K562 (cell line): ENCODE data around the gene DDR1. TPM values are rescaled to one million over a fixed set of nuclear protein-coding genes. Genes with fewer than 3 reads are reported as not detected.

Experiments
- ARID3B ChIP-seq: fragments of 250-450 bp; sonication (Bioruptor Pico); IDR thresholded peaks from 2 replicates; pipeline ENCODE4 v1.4.0; 2020; ENCODE audit warnings: borderline replicate concordance
- BRD9 ChIP-seq: fragments of 450-650 bp; IDR thresholded peaks from 2 replicates; pipeline ENCODE4 v1.6.1; 2018; ENCODE audit warnings: low read depth; ENCODE audit not compliant: partially characterized antibody
- CCAR2 ChIP-seq: fragments of 200-400 bp; formaldehyde crosslinking; IDR thresholded peaks from 2 replicates; pipeline ENCODE4 v1.6.1; 2017; ENCODE audit warnings: mild to moderate bottlenecking, low read depth, low read length
- DEAF1 ChIP-seq: fragments of 450-650 bp; formaldehyde crosslinking; IDR thresholded peaks from 2 replicates; pipeline ENCODE4 v1.4.0; 2020; ENCODE audit warnings: mild to moderate bottlenecking, moderate library complexity
- FOXJ3 ChIP-seq: sonication (generic); formaldehyde crosslinking; IDR thresholded peaks from 2 replicates; pipeline ENCODE4 v1.4.0; 2020; ENCODE audit warnings: mild to moderate bottlenecking, missing genetic modification reagents
- HDAC6 ChIP-seq: IDR thresholded peaks from 2 replicates; pipeline ENCODE4 v1.6.1; 2012; ENCODE audit warnings: low read depth, mild to moderate bottlenecking, control low read depth, inconsistent platforms, low read length, moderate library complexity
- JUNB ChIP-seq: fragments of 450-650 bp; formaldehyde crosslinking; conservative IDR thresholded peaks from 2 replicates; pipeline ENCODE4 v1.4.0; 2020; ENCODE audit warnings: mild to moderate bottlenecking
- MEIS2 ChIP-seq: fragments of 450-650 bp; IDR thresholded peaks from 2 replicates; pipeline ENCODE4 v1.6.1; 2014; ENCODE audit warnings: mild to moderate bottlenecking; ENCODE audit not compliant: partially characterized antibody
- MLX ChIP-seq, 2 experiments: fragments of 450-650 bp in 1 of 2; sonication (generic) in 1 of 2; formaldehyde crosslinking; conservative IDR thresholded peaks; 2 replicates each; pipeline versions ENCODE4 v1.4.0 to v1.8.1; 2020 to 2022; ENCODE audit warnings: mild to moderate bottlenecking in 1 of 2, missing genetic modification reagents in 1 of 2
- MYC ChIP-seq, 2 experiments: fragments of 250-450 bp in 1 of 2; sonication (Bioruptor Pico) in 1 of 2; IDR thresholded peaks; 2 replicates each; pipeline versions ENCODE4 v1.5.1 to v1.6.1; 2012 to 2021; ENCODE audit warnings: low read depth in 2 of 2, borderline replicate concordance in 1 of 2, improper control_type of control experiment in 1 of 2, low read length in 1 of 2, mild to moderate bottlenecking in 1 of 2, moderate library complexity in 1 of 2
- PHB2 ChIP-seq: fragments of 450-650 bp; IDR thresholded peaks from 2 replicates; pipeline ENCODE4 v1.6.1; 2017; ENCODE audit warnings: low read depth
- POLR3A ChIP-seq: IDR thresholded peaks from 2 replicates; pipeline ENCODE4 v1.6.1; 2011; ENCODE audit warnings: borderline replicate concordance, mild to moderate bottlenecking, moderate library complexity; ENCODE audit not compliant: insufficient read length, insufficient read depth; ENCODE audit errors: extremely low read depth
- RBBP5 ChIP-seq: fragments of 200-600 bp; sonication (generic); IDR thresholded peaks from 2 replicates; pipeline ENCODE4 v1.6.1; 2012; ENCODE audit warnings: borderline replicate concordance, mild to moderate bottlenecking, low read length, control low read depth, inconsistent platforms; ENCODE audit not compliant: insufficient read depth, poor library complexity, severe bottlenecking
- TCF7L2 ChIP-seq: fragments of 150-350 bp; IDR thresholded peaks from 2 replicates; pipeline ENCODE4 v1.6.1; 2016; ENCODE audit warnings: low read depth, mild to moderate bottlenecking, low read length, moderate library complexity
- ZC3H11A ChIP-seq: IDR thresholded peaks from 2 replicates; pipeline ENCODE4 v1.6.1; 2012; ENCODE audit warnings: low read depth, low read length, improper control_type of control experiment
- ZC3H8 ChIP-seq: fragments of 450-650 bp; IDR thresholded peaks from 2 replicates; pipeline ENCODE4 v1.6.1; 2017
- ZNF354B ChIP-seq: fragments of 250-450 bp; sonication (Bioruptor Pico); IDR thresholded peaks from 2 replicates; pipeline ENCODE4 v1.4.0; 2020
- ZSCAN32 ChIP-seq: fragments of 450-650 bp; formaldehyde crosslinking; IDR thresholded peaks from 2 replicates; pipeline ENCODE4 v1.4.0; 2020; ENCODE audit warnings: mild to moderate bottlenecking, moderate library complexity
- polyA plus RNA-seq, 8 experiments: library from polyadenylated mRNA; depleted of rRNA in 4 of 8; stranded (reverse) in 5 of 8; unstranded in 3 of 8; fragments of >200 nt; fragmentation: Nextera tagmentation in 2 of 8; fragmentation: Illumina TruSeq in 1 of 8; extraction: Ambion mirVana in 2 of 8; extraction: Trizol in 1 of 8; gene quantifications; 2 replicates each; pipeline versions ENCODE4 v1.2.1 to v1.2.3, GENCODE V29; 2011 to 2014; ENCODE audit warnings: inconsistent platforms in 1 of 8, missing spikeins in 1 of 8
- total RNA-seq, 7 experiments: library from RNA; depleted of rRNA in 6 of 7; stranded (reverse); fragments of >200 nt in 6 of 7; fragmentation: Illumina TruSeq in 2 of 7; extraction: Trizol in 2 of 7; gene quantifications; 2 replicates each; pipeline versions ENCODE4 v1.2.1 to v1.2.3, GENCODE V29; 2011 to 2021; ENCODE audit warnings: low replicate concordance in 1 of 7
- TF ChIP-seq, protein P1 (sequence below), 2 experiments: IDR thresholded peaks; 2 replicates each; pipeline ENCODE4 v1.6.1; 2012; ENCODE audit warnings: improper control_type of control experiment in 2 of 2, low read depth in 2 of 2, low read length in 2 of 2, borderline replicate concordance in 1 of 2

The DDR1 gene
- total and polyA plus RNA-seq, 9 of the 15 experiments (the other 6 are each of a cell fraction or from before 2014, with no cell fraction given): 1.4 to 44.6 (median 12.2) TPM

DNA sequence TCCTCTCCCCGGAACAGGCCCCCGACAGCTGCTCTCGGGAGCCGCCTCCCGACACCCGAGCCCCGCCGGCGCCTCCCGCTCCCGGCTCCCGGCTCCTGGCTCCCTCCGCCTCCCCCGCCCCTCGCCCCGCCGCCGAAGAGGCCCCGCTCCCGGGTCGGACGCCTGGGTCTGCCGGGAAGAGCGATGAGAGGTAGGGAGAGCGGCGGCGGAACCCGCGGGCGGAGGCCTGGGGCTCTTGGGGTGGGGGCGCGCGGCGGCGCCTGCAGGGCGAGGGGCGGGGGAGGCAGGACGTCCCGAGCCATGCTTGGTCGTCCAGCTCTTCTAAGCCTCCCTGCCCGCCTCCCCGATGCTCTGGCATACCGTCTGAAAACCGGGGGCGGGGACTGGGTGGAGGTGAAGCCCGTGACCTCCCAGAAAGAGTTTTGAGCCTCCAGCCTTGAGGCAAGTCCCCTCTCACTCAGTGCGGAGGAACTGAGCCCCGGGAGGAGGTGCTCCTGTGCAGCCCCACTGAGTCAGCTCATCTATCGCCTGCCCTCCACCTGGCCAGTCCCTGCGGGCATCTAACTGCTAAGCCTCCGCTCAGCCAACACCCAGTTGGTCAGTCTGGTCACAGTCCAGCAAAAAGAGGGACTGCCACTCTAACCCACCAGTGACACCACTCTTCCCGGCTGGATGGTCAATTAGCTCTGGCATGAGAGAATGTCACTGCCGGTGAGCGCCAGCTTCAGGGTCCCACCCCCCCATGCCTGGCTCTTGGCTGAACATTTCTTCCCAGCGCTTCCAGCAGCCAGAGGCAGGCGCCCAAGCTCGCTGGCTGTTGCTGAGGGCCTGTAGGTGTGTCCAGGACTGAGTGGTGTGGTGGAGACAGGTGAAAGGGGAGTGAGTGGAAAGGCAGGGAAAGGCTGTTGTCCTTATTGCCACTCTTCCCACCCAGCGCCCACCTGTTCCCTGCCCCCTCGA lies 482 bp downstream of the DDR1 start (continued):
- 0 out of 2 replicates have a peak, but pooled peaks have one; percentile 6 for TF ChIP-seq DEAF1 (CRISPR knock-in tag)
- TF ChIP-seq POLR3A: no peak
- TF ChIP-seq MYC (IDR thresholded peaks at IDR 0.05; ENCODE audit: low read depth, low read length): no peak; the same call in 1 of the 2 replicates
- no peak for TF ChIP-seq MYC (CRISPR knock-in tag; IDR thresholded peaks at IDR 0.05; ENCODE audit: borderline replicate concordance, low read depth)
- TF ChIP-seq PHB2: no peak
- TF ChIP-seq ZC3H8: no peak
- no peak for TF ChIP-seq ZSCAN32
- TF ChIP-seq FOXJ3: no peak
- TF ChIP-seq ZNF354B (CRISPR knock-in tag): no peak
- TF ChIP-seq BRD9: no peak
- TF ChIP-seq, protein P1, sequence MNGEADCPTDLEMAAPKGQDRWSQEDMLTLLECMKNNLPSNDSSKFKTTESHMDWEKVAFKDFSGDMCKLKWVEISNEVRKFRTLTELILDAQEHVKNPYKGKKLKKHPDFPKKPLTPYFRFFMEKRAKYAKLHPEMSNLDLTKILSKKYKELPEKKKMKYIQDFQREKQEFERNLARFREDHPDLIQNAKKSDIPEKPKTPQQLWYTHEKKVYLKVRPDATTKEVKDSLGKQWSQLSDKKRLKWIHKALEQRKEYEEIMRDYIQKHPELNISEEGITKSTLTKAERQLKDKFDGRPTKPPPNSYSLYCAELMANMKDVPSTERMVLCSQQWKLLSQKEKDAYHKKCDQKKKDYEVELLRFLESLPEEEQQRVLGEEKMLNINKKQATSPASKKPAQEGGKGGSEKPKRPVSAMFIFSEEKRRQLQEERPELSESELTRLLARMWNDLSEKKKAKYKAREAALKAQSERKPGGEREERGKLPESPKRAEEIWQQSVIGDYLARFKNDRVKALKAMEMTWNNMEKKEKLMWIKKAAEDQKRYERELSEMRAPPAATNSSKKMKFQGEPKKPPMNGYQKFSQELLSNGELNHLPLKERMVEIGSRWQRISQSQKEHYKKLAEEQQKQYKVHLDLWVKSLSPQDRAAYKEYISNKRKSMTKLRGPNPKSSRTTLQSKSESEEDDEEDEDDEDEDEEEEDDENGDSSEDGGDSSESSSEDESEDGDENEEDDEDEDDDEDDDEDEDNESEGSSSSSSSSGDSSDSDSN (IDR thresholded peaks at IDR 0.05; ENCODE audit: borderline replicate concordance in 1 of 2, low read depth in 2 of 2, low read length in 2 of 2): 0 out of 4 replicates have a peak, but pooled peaks of 1 of the 2 experiments have one; percentile 82
- TF ChIP-seq MLX (CRISPR knock-in tag; conservative IDR thresholded peaks at IDR 0.05): no peak
- TF ChIP-seq TCF7L2: no peak
- TF ChIP-seq ZC3H11A: no peak
- TF ChIP-seq JUNB (CRISPR knock-in tag): no peak
- TF ChIP-seq ARID3B (CRISPR knock-in tag): peak; percentile 30; the same call in 1 of the 2 replicates
- no peak for TF ChIP-seq CCAR2
- no peak for TF ChIP-seq HDAC6
- no peak for TF ChIP-seq RBBP5
- no peak for TF ChIP-seq MEIS2
